WI38 (cell line): ENCODE results near the gene GRK3.

Experiments
- H3K4me3 ChIP-seq: 2 replicates; pipeline ENCODE4 v1.5.1; 2011; ENCODE audit warnings: low read depth, mild to moderate bottlenecking, control low read depth, low read length
- TF ChIP-seq, protein P1 (sequence below): IDR thresholded peaks from 2 replicates; pipeline ENCODE4 v1.5.1; 2012; ENCODE audit warnings: low read depth, mild to moderate bottlenecking, control low read depth, low read length

Gene GRK3

DNA sequence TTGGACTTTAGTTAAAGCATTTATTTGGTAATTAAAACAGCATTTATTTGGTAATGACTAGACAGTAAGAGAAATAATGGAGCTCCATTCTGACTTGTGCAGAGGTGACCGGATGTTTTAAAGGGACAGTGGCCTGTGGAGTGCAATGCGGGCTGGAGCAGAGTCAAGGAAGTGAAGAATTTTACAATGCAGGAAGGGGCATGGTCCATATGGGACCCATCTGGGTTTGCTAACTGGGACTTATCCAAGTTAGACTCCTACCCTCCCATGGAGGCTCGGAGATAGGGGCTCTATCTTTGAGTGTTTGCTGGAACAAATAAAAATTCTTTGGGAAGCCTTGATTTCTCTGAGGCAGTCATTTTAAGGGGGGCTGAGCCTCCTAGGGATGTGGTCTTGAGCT lies 117.6 kb downstream of the GRK3 start:
- H3K4me3 ChIP-seq: no peak overlapping the region
- TF ChIP-seq, protein P1, sequence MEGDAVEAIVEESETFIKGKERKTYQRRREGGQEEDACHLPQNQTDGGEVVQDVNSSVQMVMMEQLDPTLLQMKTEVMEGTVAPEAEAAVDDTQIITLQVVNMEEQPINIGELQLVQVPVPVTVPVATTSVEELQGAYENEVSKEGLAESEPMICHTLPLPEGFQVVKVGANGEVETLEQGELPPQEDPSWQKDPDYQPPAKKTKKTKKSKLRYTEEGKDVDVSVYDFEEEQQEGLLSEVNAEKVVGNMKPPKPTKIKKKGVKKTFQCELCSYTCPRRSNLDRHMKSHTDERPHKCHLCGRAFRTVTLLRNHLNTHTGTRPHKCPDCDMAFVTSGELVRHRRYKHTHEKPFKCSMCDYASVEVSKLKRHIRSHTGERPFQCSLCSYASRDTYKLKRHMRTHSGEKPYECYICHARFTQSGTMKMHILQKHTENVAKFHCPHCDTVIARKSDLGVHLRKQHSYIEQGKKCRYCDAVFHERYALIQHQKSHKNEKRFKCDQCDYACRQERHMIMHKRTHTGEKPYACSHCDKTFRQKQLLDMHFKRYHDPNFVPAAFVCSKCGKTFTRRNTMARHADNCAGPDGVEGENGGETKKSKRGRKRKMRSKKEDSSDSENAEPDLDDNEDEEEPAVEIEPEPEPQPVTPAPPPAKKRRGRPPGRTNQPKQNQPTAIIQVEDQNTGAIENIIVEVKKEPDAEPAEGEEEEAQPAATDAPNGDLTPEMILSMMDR: no peak

DNA sequence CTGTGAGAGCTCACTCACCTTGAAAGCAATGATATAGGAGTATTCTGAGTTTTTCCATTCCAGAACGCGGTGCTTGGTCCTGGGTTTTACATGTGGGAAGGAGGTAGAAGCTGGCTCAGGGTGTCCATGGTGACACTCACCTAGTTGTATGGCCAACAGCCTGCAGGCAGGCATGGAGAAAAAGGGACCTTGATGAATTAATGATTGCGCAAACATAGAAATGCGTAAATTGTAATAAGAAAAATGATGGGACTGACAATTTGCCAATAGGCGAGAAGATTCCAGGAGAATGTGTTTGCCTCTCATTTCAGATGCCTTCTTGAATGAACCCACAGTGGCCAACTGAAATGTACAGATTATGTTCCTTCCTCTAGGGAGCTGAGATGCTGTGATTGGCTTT lies 124.2 kb downstream of the GRK3 start:
- no peak overlapping the region for H3K4me3 ChIP-seq
- TF ChIP-seq, protein P1: no peak

DNA sequence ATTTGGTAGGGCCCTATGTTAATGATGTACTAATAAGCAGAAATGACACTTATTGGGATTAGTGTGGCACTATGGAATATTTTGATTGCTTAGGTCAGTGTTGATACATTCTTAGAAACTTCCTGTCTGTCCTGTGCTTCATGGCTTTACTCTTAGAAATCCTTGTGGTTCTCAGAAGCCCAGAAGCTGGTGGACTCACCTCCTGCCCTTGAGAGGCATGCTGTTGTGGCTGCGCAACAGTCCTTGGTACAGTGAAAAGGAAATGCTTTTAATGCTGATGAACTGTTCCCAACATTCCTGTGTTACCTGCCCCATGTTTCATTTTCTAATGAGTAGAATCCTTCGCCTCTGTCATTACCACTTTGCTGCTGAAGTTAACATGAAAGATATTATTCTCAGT lies 125.2 kb downstream of the GRK3 start:
- H3K4me3 ChIP-seq: no peak overlapping the region
- TF ChIP-seq, protein P1: no peak

- no peak overlapping the region for H3K4me3 ChIP-seq
- TF ChIP-seq, protein P1: no peak
Observed at GRCh38 chr22:25690798-25691197, 126.3 kb downstream of the GRK3 start.

DNA sequence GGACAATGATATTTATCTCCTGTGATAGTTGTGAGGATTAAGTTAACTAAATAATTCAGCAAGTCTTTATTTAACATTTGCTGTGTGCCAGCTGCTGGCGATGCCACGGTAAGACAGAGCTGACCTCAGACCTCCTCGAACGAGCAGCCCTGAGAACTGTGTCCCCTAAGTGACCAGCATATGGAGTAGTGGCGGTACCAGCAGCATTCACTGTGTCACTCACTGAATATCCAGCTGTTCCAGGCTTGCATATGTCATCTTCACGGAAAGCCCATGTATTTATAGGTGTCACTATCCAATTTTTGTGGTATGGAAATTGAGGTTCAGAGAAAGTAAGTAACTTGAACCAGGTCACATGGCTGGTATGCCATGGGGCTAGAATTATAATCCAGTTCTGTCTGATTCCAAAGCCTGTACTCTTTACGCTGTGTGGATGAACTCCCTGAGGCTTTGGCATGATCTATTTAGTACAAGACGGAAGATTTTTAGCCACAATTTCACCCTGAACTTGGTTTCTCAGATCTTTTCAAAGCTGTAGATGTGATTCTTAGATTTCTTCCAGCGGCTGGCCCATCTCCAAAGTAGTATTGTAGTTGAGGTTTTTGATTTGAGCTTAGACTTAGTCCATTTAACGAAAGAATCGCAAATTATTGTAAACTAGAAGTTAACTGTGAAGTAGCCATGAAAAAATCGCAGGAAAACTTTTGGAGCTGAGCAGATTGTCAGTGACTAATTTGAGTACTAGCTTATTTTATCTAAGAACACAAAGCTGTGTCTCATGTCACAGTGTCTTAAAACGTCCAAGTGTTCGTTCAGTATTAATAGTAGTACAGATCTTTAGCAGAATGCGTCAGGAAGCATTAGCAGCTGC lies 128.2 kb downstream of the GRK3 start:
- H3K4me3 ChIP-seq: no peak overlapping the region
- TF ChIP-seq, protein P1: no peak

- TF ChIP-seq, protein P1: no peak
- no peak overlapping the region for H3K4me3 ChIP-seq
Observed at GRCh38 chr22:25693268-25693565, 128.7 kb downstream of the GRK3 start.

DNA sequence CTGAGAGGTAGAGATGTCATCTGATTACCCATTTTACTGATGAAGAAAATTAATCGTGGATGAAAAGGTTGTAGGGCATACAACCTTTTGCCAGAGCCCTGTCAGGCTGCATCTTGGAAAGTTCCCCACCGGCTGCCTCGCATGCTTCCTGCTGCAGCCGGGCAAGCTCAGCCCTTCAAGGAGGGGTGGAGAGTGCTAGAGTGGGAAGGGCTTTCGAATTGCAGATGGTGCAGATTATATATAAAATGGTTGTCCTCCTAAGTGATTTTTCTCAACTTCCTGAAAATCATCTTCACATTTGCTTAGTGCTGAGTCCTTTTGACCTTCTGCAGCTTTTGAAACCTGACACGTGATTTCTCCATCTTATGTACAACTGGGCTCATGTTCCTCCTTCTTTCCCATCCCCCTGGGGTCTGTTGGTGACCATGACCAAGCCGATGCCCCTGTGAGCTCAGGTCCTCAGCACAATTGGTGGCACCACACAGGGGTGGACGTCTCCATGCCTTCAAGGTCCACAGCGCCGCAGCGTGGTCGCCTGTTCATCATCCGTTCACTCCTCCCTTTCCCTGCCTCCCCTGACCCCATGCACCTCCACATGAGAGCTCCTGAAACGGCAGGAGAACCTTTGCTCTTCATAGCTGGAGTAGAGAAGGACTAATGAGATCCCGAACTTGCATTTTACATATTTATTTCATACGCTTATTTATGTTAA lies 129.9 kb downstream of the GRK3 start:
- TF ChIP-seq, protein P1: no peak

More for the DNA sequence above, 129.9 kb downstream of the GRK3 start:
- no peak overlapping the region for H3K4me3 ChIP-seq
